GM19455 (cell line): ENCODE measurements around the gene AMBN.
"Not testable (repeated sequence)": the region's sequence is repeated elsewhere in the genome, so short reads cannot be mapped to it uniquely, and the experiment has no call there.

Experiments
- ATAC-seq: cut with Tn5 transposase; IDR thresholded peaks from one replicate; pipeline ENCODE4 v1.9.1; 2021; ENCODE audit not compliant: unreplicated experiment

AMBN gene

GRCh38 chr4:70607334-70607853, 15.3 kb downstream of the AMBN start:
- ATAC-seq: no peak

- ATAC-seq: no peak
Observed at GRCh38 chr4:70608324-70608723, 16.3 kb downstream of the AMBN start.

- ATAC-seq: no peak
Observed at GRCh38 chr4:70613306-70614183, 21.5 kb downstream of the AMBN start.

GRCh38 chr4:70614184-70614555, 22.1 kb downstream of the AMBN start:
- ATAC-seq: no peak

- no peak for ATAC-seq
Observed at GRCh38 chr4:70619288-70619687, 27.2 kb downstream of the AMBN start.

- no peak for ATAC-seq
Observed at GRCh38 chr4:70619778-70620177, 27.7 kb downstream of the AMBN start.

- no peak for ATAC-seq
Observed at GRCh38 chr4:70623323-70623722, 31.3 kb downstream of the AMBN start.

GRCh38 chr4:70624226-70624793, 32.3 kb downstream of the AMBN start:
- ATAC-seq: no peak

- no peak for ATAC-seq
Observed at GRCh38 chr4:70627620-70628019, 35.6 kb downstream of the AMBN start.

GRCh38 chr4:70628444-70628843, 36.4 kb downstream of the AMBN start, which contains the start of gene ENAM:
TSS of gene ENAM (plus strand) at chr4:70628744. CDS start at chr4:70629501, 757 bp downstream.
- no peak for ATAC-seq

GRCh38 chr4:70629469-70630090, 37.5 kb downstream of the AMBN start:
- ATAC-seq: peak; percentile 71

GRCh38 chr4:70630162-70630561, 38.1 kb downstream of the AMBN start:
- no peak for ATAC-seq

GRCh38 chr4:70632028-70632427, 40.0 kb downstream of the AMBN start:
- no peak for ATAC-seq

GRCh38 chr4:70634482-70634881, 42.4 kb downstream of the AMBN start:
- ATAC-seq: no peak

GRCh38 chr4:70637239-70637913, 45.3 kb downstream of the AMBN start:
- no peak for ATAC-seq

GRCh38 chr4:70640192-70640591, 48.1 kb downstream of the AMBN start:
- ATAC-seq: no peak

GRCh38 chr4:70650741-70651140, 58.7 kb downstream of the AMBN start:
- ATAC-seq: not testable (repeated sequence)

GRCh38 chr4:70651864-70652506, 59.9 kb downstream of the AMBN start:
- ATAC-seq: peak; percentile 46

- no peak for ATAC-seq
Observed at GRCh38 chr4:70654605-70655011, 62.6 kb downstream of the AMBN start.
